Prostate gland (tissue), 2 donors: ENCODE measurements around the gene KIF5B. TPM values are rescaled to one million over a fixed set of nuclear protein-coding genes. Genes with fewer than 3 reads are reported as not detected.

ENCODE experiments used
- DNase-seq: peaks from one replicate; pipeline ENCODE4 v3.0.0-alpha.2; 2019; ENCODE audit warnings: low spot score
- H3K27ac ChIP-seq, 2 donors: fragments of 200-600 bp; sonication (generic); 2 replicates each; pipeline ENCODE4 v1.5.1; 2017 to 2019
- H3K27me3 ChIP-seq: fragments of 200-600 bp; sonication (generic); replicated peaks from 2 replicates; pipeline ENCODE4 v1.5.1; 2019; ENCODE audit not compliant: insufficient read depth
- H3K36me3 ChIP-seq, 2 donors: fragments of 200-600 bp; sonication (generic); 1 replicate in 1 of 2; 2 replicates in 1 of 2; pipeline versions ENCODE4 v1.5.1 to v1.8.1; 2017 to 2019
- H3K4me1 ChIP-seq: fragments of 200-600 bp; sonication (generic); replicated peaks from 2 replicates; pipeline ENCODE4 v1.5.1; 2019
- H3K4me3 ChIP-seq, 2 donors: fragments of 200-600 bp; sonication (generic); 2 replicates each; pipeline ENCODE4 v1.5.1; 2017 to 2019
- H3K9me3 ChIP-seq: fragments of 200-600 bp; sonication (generic); 2 replicates; pipeline ENCODE4 v1.5.1; 2017
- POLR2A ChIP-seq: fragments of 450-650 bp; IDR thresholded peaks from one replicate; pipeline ENCODE4 v1.6.1; 2016; ENCODE audit warnings: antibody characterized with exemption, mild to moderate bottlenecking
- POLR2AphosphoS5 ChIP-seq: sonication (generic); formaldehyde crosslinking; IDR thresholded peaks from one replicate; pipeline ENCODE4 v1.6.1; 2017; ENCODE audit warnings: antibody characterized with exemption
- WGBS: methylation state at CpG from one replicate; pipeline ENCODE4 v1.1.5; 2018; 5-methylcytosine and 5-hydroxymethylcytosine counted together
- intact Hi-C: fragments of 100-400 bp; cut with DNase I; formaldehyde crosslinking; loops from one replicate; pipeline ENCODE4 v1.14.2; 2022
- total RNA-seq, 2 donors: library from RNA; depleted of rRNA; stranded (reverse); fragments of >200 nt; gene quantifications; one replicate each; pipeline ENCODE4 v1.1.0, GENCODE V29; 2016
- TF ChIP-seq, protein P1 (sequence below), 4 experiments: fragments of 200-600 bp in 2 of 4; fragments of 450-650 bp in 2 of 4; sonication (generic) in 2 of 4; IDR thresholded peaks; 1 replicate in 3 of 4; 2 replicates in 1 of 4; pipeline ENCODE4 v1.5.1; 2016 to 2019; ENCODE audit warnings: antibody characterized with exemption in 4 of 4, mild to moderate bottlenecking in 2 of 4, moderate library complexity in 2 of 4

Gene KIF5B
- total RNA-seq, 2 donors from 2014 or later, result 98.2 to 102 TPM

- TF ChIP-seq POLR2AphosphoS5, result no peak
- no peak for TF ChIP-seq POLR2A
- TF ChIP-seq, protein P1, sequence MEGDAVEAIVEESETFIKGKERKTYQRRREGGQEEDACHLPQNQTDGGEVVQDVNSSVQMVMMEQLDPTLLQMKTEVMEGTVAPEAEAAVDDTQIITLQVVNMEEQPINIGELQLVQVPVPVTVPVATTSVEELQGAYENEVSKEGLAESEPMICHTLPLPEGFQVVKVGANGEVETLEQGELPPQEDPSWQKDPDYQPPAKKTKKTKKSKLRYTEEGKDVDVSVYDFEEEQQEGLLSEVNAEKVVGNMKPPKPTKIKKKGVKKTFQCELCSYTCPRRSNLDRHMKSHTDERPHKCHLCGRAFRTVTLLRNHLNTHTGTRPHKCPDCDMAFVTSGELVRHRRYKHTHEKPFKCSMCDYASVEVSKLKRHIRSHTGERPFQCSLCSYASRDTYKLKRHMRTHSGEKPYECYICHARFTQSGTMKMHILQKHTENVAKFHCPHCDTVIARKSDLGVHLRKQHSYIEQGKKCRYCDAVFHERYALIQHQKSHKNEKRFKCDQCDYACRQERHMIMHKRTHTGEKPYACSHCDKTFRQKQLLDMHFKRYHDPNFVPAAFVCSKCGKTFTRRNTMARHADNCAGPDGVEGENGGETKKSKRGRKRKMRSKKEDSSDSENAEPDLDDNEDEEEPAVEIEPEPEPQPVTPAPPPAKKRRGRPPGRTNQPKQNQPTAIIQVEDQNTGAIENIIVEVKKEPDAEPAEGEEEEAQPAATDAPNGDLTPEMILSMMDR (IDR thresholded peaks at IDR 0.05), result no peak
- intact Hi-C loops, result no loop called here
- DNase-seq, result no peak
- Histone ChIP-seq H3K27me3 (no peaks in the 10 kb centered on the region), H3K9me3 (no peaks in the 10 kb centered on the region), H3K4me1 (no peaks in the 10 kb centered on the region), H3K4me3 (no peak overlapping the region), H3K36me3 (no peaks in the 10 kb centered on the region), H3K27ac (no peak overlapping the region)
- WGBS, result 98% methylated on average over 2 of the region's 2 CpGs
Measured at GRCh38 chr10:32095116-32095733, 39.0 kb upstream of the KIF5B start.

DNA sequence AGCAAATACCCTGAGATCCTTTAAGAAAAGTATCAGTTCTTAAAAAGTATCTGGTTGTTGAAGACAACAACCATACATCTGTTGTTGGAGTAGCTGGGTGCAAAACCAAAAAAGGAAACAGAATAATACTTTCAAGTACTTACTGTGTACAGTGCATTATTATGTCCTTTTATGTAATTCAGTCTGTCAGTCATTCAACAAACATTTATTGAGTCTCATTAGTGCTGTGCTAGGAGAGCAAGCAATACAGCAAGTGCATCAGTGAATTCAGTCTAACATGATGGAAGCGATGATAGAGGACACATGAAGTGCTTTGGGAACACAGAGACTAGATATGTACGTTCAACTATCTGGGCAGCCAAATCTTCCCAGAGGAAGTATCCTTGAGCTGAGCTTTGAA lies 37.4 kb upstream of the KIF5B start:
- H3K27ac ChIP-seq, result no peak overlapping the region
- DNase-seq, result no peak
- no peaks in the 10 kb centered on the region for H3K36me3 ChIP-seq
- no peaks in the 10 kb centered on the region for H3K27me3 ChIP-seq
- TF ChIP-seq POLR2AphosphoS5 (no peak), POLR2A (no peak)
- TF ChIP-seq, protein P1 (IDR thresholded peaks at IDR 0.05), result no peak
- no peak overlapping the region for H3K4me3 ChIP-seq
- 98% methylated on average over 2 of the region's 2 CpGs for WGBS
- H3K9me3 ChIP-seq, result no peaks in the 10 kb centered on the region
- H3K4me1 ChIP-seq, result no peaks in the 10 kb centered on the region
- intact Hi-C loops, result no loop called here

DNA sequence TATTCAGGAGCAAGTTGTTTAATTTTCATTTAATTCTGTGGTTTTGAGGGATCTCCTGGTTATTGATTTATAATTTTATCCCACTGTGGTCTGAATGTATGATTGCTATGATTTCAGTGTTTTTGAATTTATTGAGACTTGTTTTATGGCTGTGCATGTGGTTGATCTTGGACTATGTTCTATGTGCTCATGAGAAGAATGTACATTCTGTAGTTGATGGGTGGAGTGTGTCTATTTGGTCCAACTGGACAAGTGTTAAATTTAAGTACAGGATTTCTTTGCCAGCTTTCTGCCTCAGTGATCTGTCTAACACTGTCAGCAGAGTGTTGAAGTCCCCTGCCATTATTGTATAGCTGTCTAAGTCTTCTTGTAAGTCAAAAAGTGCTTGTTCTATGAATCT lies 34.8 kb upstream of the KIF5B start:
- intact Hi-C loops, result no loop called here
- TF ChIP-seq, protein P1 (IDR thresholded peaks at IDR 0.05), result no peak
- TF ChIP-seq POLR2A (no peak), POLR2AphosphoS5 (no peak)
- H3K4me3 ChIP-seq, result no peak overlapping the region
- no peaks in the 10 kb centered on the region for H3K4me1 ChIP-seq
- DNase-seq, result no peak
- H3K9me3 ChIP-seq, result no peaks in the 10 kb centered on the region
- H3K27ac ChIP-seq, result no peak overlapping the region
- no peaks in the 10 kb centered on the region for H3K27me3 ChIP-seq
- H3K36me3 ChIP-seq, result no peaks in the 10 kb centered on the region

DNA sequence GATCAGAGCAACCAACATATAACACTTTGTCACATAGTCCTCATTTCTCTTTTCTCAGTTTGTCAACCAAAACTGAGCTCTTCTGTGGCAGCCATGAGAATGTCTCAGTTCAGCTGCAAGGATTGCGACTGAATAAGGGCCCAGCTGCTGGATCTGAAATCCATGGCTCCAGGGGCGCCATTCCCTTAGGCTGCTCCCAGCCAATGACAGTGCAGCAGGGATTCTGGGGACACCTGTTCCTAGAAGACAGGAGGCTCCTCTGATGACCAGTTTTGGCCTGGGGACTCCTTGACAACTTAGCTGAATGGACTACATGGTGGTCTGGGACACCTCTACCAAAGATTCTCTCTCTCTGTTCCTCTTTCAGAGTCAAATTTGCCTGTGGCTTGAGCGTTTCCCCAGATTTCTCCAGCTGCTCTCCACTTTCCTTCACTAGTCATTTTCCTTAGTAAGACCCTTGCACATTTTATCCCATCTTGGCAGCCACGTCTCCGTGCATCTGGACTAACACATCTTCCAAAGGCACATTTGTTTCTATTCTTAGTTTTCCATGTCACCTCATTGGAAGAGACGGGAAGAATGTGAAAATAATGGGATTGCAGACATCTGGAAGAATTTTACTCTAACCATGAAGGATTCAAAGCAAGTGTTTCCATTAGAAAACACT lies 28.1 kb upstream of the KIF5B start:
- Histone ChIP-seq H3K9me3 (no peaks in the 10 kb centered on the region), H3K36me3 (no peaks in the 10 kb centered on the region), H3K4me3 (no peak overlapping the region), H3K27ac (no peak overlapping the region), H3K4me1 (no peaks in the 10 kb centered on the region), H3K27me3 (no peaks in the 10 kb centered on the region)
- no peak for DNase-seq
- 73% methylated on average over 6 of the region's 6 CpGs for WGBS
- intact Hi-C loops, result no loop called here
- TF ChIP-seq POLR2A (no peak), POLR2AphosphoS5 (no peak)
- TF ChIP-seq, protein P1 (IDR thresholded peaks at IDR 0.05), result no peak
